ENCODE data around the gene TWIST2.

DNA sequence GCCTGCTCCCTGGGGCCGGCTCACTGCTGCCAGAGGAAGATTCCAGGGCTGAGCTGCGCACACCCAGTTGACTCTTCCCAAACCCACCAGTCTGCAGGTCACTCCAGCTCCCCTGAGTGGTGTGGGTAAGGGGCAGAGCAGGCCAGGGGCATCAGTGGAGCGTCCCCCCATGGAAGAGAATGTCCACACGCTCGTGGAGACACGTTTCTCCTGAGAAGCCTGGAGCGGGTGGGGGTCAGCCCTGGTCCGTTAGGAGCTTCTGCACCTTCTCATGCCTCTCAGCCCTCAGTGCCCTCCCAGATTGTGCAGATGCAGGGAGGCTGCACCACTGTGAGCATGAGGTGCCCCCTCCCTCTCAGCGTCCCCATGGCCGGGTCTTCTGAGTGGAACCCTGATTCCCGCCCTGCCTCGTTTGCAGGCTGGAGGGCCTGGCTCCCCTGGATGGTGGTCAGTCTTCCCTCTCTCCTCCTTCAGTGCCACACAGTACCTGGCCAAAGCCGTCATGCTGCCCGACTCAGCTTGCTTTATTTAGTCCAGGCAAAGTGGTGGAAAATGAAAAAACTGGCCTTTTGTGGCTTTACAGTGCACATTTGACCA is 37.0 kb downstream of the TWIST2 start:
- TF ChIP-seq POLR2A (IDR thresholded peaks at IDR 0.05), result no peak
- TF ChIP-seq, protein P1, sequence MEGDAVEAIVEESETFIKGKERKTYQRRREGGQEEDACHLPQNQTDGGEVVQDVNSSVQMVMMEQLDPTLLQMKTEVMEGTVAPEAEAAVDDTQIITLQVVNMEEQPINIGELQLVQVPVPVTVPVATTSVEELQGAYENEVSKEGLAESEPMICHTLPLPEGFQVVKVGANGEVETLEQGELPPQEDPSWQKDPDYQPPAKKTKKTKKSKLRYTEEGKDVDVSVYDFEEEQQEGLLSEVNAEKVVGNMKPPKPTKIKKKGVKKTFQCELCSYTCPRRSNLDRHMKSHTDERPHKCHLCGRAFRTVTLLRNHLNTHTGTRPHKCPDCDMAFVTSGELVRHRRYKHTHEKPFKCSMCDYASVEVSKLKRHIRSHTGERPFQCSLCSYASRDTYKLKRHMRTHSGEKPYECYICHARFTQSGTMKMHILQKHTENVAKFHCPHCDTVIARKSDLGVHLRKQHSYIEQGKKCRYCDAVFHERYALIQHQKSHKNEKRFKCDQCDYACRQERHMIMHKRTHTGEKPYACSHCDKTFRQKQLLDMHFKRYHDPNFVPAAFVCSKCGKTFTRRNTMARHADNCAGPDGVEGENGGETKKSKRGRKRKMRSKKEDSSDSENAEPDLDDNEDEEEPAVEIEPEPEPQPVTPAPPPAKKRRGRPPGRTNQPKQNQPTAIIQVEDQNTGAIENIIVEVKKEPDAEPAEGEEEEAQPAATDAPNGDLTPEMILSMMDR (IDR thresholded peaks at IDR 0.05), result no peak
